Keratinocyte (primary cell): ENCODE data around the gene KLK11.

Experiments
- CTCF ChIP-seq, 3 experiments: IDR thresholded peaks in 1 of 3; conservative IDR thresholded peaks in 1 of 3; optimal IDR thresholded peaks in 1 of 3; 2 replicates in 2 of 3; 3 replicates in 1 of 3; pipeline versions ENCODE3 to v1.5.1; 2011; ENCODE audit warnings: low read length in 3 of 3, mild to moderate bottlenecking in 3 of 3, moderate library complexity in 2 of 3, control low read depth in 1 of 3, inconsistent platforms in 1 of 3; ENCODE audit not compliant: insufficient read depth in 2 of 3; ENCODE audit errors: extremely low read depth in 1 of 3
- EZH2 ChIP-seq: IDR thresholded peaks from one replicate; pipeline ENCODE4 v1.6.1; 2012; ENCODE audit warnings: inconsistent platforms, mild to moderate bottlenecking, low read length, moderate library complexity

DNA sequence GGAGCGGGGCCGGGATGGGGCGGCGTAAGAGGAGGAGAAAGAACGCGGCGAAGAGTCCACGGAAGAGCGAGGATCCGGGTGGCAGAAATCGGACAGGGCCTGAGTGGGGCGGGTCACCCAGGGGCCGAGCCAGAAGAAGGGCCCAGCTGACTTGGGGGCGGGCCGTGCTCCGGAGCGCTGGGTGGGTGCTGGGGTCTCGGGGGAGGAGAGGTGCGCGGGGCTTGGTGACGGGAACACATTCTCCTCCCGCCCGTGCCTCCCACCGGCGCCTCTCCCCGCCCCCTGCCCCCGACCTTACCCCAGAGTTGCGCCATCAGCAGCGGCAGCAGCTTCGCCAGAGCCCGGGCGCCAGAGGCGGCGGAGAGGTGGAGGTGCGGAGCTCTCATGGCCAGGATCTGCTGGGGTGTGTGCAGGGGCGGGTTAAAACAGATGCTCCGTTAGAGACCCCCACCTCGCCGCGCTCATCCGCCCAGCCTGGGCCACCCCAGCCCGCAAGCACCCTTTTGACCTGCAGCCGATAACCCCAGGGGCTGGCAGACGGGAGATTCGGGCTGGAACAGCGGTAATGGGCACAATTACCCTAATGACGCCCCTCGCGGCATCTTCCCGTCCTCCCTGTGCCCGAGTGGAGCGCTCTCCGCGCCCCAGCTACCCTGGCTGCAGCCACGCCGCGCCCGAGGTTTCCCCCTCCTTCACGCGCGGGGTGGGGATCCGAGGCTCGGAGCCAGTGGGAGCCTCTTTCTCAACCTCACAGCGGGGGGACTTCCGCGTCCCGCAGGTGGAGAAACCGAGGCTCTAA, 7.5 kb downstream of the KLK11 start:
- TF ChIP-seq CTCF (optimal IDR thresholded peaks at IDR 0.05 in 1 of 3, IDR thresholded peaks at IDR 0.05 in 1 of 3, conservative IDR thresholded peaks at IDR 0.05 in 1 of 3; ENCODE audit: extremely low read depth in 1 of 3, insufficient read depth in 2 of 3, low read length in 3 of 3) (no peak), EZH2 (no peak)
